Activated CD4-positive, CD25-positive, alpha-beta regulatory T cell treated with anti-CD3 and anti-CD28 coated beads, Interleukin-2, amount 50 U/mL, for 72 hours (primary cell): Measurements from ENCODE around the gene MRPL14.

ENCODE experiments used
- DNase-seq: peaks from one replicate; pipeline ENCODE4 v3.0.0; 2021

The MRPL14 gene

GRCh38 chr6:44127186-44128019 is at the start of gene MRPL14, which contains the start of gene TMEM63B:
TSS of gene MRPL14 (minus strand) at chr6:44127452. CDS start at chr6:44116611, 10,841 bp downstream.
TSS of gene TMEM63B (plus strand) at chr6:44127554. CDS start at chr6:44134585, 7,031 bp downstream.
- DNase-seq = peak; percentile 90

- no peak for DNase-seq
Observed at GRCh38 chr6:44176130-44176761, 49.0 kb upstream of the MRPL14 start.

GRCh38 chr6:44172731-44173500 is 45.7 kb upstream of the MRPL14 start:
- DNase-seq = peak; percentile 84

- no peak for DNase-seq
Observed at GRCh38 chr6:44171899-44172546, 44.8 kb upstream of the MRPL14 start.

- DNase-seq = no peak
Observed at GRCh38 chr6:44169886-44170570, 42.8 kb upstream of the MRPL14 start.

- DNase-seq = no peak
Observed at GRCh38 chr6:44169154-44169553, 41.9 kb upstream of the MRPL14 start.

- DNase-seq = no peak
Observed at GRCh38 chr6:44167567-44167966, 40.3 kb upstream of the MRPL14 start.

GRCh38 chr6:44166591-44167184 is 39.4 kb upstream of the MRPL14 start:
- no peak for DNase-seq

- no peak for DNase-seq
Observed at GRCh38 chr6:44166116-44166515, 38.9 kb upstream of the MRPL14 start.

GRCh38 chr6:44162876-44163625 is 35.8 kb upstream of the MRPL14 start:
- no peak for DNase-seq

GRCh38 chr6:44161997-44162338 is 34.7 kb upstream of the MRPL14 start:
- DNase-seq = no peak

GRCh38 chr6:44158770-44159228 is 31.5 kb upstream of the MRPL14 start, which contains the start of gene CAPN11:
TSS of gene CAPN11 (plus strand) at chr6:44158820. CDS start at chr6:44158849, 29 bp downstream.
- DNase-seq = no peak

- no peak for DNase-seq
Observed at GRCh38 chr6:44157152-44157521, 29.9 kb upstream of the MRPL14 start.

- DNase-seq = no peak
Observed at GRCh38 chr6:44156494-44157151, 29.4 kb upstream of the MRPL14 start.

- DNase-seq = no peak
Observed at GRCh38 chr6:44154067-44154466, 26.8 kb upstream of the MRPL14 start.

- no peak for DNase-seq
Observed at GRCh38 chr6:44152533-44152932, 25.3 kb upstream of the MRPL14 start.

GRCh38 chr6:44152109-44152461 is 24.8 kb upstream of the MRPL14 start:
- no peak for DNase-seq

GRCh38 chr6:44151348-44152108 is 24.3 kb upstream of the MRPL14 start:
- DNase-seq = peak; percentile 87

GRCh38 chr6:44150317-44150917 is 23.2 kb upstream of the MRPL14 start:
- DNase-seq = no peak
